ENCODE data around the gene ZNF410. TPM values are rescaled to one million over a fixed set of nuclear protein-coding genes. Genes with fewer than 3 reads are reported as not detected.
"Not testable (repeated sequence)": the region's sequence is repeated elsewhere in the genome, so short reads cannot be mapped to it uniquely, and the experiment has no call there.

Gene ZNF410
- total RNA-seq, 2 donors from 2014 or later, result 34.2 to 40.7 TPM

- H3K9me3 ChIP-seq (ENCODE audit: control insufficient read depth, low read length), result no peaks in the 10 kb centered on the region
- H3K9ac ChIP-seq (ENCODE audit: extremely low read depth, low read length, poor library complexity, severe bottlenecking), result no peak overlapping the region
- no peaks in the 10 kb centered on the region for H3K27me3 ChIP-seq (ENCODE audit: control insufficient read depth, insufficient read depth, low read length, poor library complexity, severe bottlenecking)
- Mint-ChIP-seq H3K36me3 (ENCODE audit: low read depth) (peaks cover 13% of the 10 kb centered on the region), H3K27me3 (ENCODE audit: insufficient read depth) (no peaks in the 10 kb centered on the region), H3K4me1 (peaks cover 19% of the 10 kb centered on the region), H3K4me3 (no peak overlapping the region), H3K27ac (peak overlapping the region; percentile 0), H3K9me3 (no peaks in the 10 kb centered on the region)
- H3K4me1 ChIP-seq (ENCODE audit: control insufficient read depth, insufficient read depth, low read length), result no peaks in the 10 kb centered on the region
- TF ChIP-seq CTCF (conservative IDR thresholded peaks at IDR 0.05), result no peak
- H3K4me3 ChIP-seq (ENCODE audit: low read length), result no peak overlapping the region
- WGBS, 2 experiments (ENCODE audit: insufficient coverage in 1 of 2, insufficient read length in 1 of 2), result 68 to 88% methylated on average over 5 of the region's 5 CpGs
- no peak for DNase-seq
- H3K36me3 ChIP-seq (ENCODE audit: control insufficient read depth, insufficient read depth, low read length), result peaks cover 26% of the 10 kb centered on the region
- no peak overlapping the region for H3K27ac ChIP-seq (ENCODE audit: low read depth, low read length)
Observed at GRCh38 chr14:73889376-73889775, 2.7 kb downstream of the ZNF410 start.

- H3K4me3 ChIP-seq (ENCODE audit: low read length); H3K27ac ChIP-seq (ENCODE audit: low read depth, low read length); DNase-seq; H3K4me1 Mint-ChIP-seq; H3K4me3 Mint-ChIP-seq; H3K9ac ChIP-seq (ENCODE audit: extremely low read depth, low read length, poor library complexity, severe bottlenecking); H3K27ac Mint-ChIP-seq; H3K9me3 Mint-ChIP-seq; H3K27me3 Mint-ChIP-seq (ENCODE audit: insufficient read depth); H3K9me3 ChIP-seq (ENCODE audit: control insufficient read depth, low read length); H3K4me1 ChIP-seq (ENCODE audit: control insufficient read depth, insufficient read depth, low read length); H3K27me3 ChIP-seq (ENCODE audit: control insufficient read depth, insufficient read depth, low read length, poor library complexity, severe bottlenecking): not testable (repeated sequence)
- peaks cover 73% of the 10 kb centered on the region for H3K36me3 ChIP-seq (ENCODE audit: control insufficient read depth, insufficient read depth, low read length)
- WGBS, 2 experiments (ENCODE audit: insufficient coverage in 1 of 2, insufficient read length in 1 of 2), result 94% methylated on average over 5 to 6 of the region's 6 CpGs
- H3K36me3 Mint-ChIP-seq (ENCODE audit: low read depth), result peaks cover 47% of the 10 kb centered on the region
Observed at GRCh38 chr14:73894180-73894687, 7.6 kb downstream of the ZNF410 start.

GRCh38 chr14:73895939-73896338 lies 9.3 kb downstream of the ZNF410 start:
- H3K4me1 ChIP-seq (ENCODE audit: control insufficient read depth, insufficient read depth, low read length), result no peaks in the 10 kb centered on the region
- 86 to 91% methylated on average over 1 of the region's 1 CpG for WGBS, 2 experiments (ENCODE audit: insufficient coverage in 1 of 2, insufficient read length in 1 of 2)
- no peaks in the 10 kb centered on the region for H3K9me3 Mint-ChIP-seq
- H3K27me3 Mint-ChIP-seq (ENCODE audit: insufficient read depth), result no peaks in the 10 kb centered on the region
- no peaks in the 10 kb centered on the region for H3K4me1 Mint-ChIP-seq
- peaks cover 56% of the 10 kb centered on the region for H3K36me3 Mint-ChIP-seq (ENCODE audit: low read depth)
- H3K36me3 ChIP-seq (ENCODE audit: control insufficient read depth, insufficient read depth, low read length), result peaks cover 90% of the 10 kb centered on the region
- H3K27me3 ChIP-seq (ENCODE audit: control insufficient read depth, insufficient read depth, low read length, poor library complexity, severe bottlenecking), result no peaks in the 10 kb centered on the region
- H3K27ac Mint-ChIP-seq, result no peak overlapping the region
- no peak overlapping the region for H3K4me3 Mint-ChIP-seq
- no peak overlapping the region for H3K27ac ChIP-seq (ENCODE audit: low read depth, low read length)
- no peak for TF ChIP-seq CTCF (conservative IDR thresholded peaks at IDR 0.05)
- no peak for DNase-seq
- no peaks in the 10 kb centered on the region for H3K9me3 ChIP-seq (ENCODE audit: control insufficient read depth, low read length)
- H3K4me3 ChIP-seq (ENCODE audit: low read length), result no peak overlapping the region
- no peak overlapping the region for H3K9ac ChIP-seq (ENCODE audit: extremely low read depth, low read length, poor library complexity, severe bottlenecking)

- Mint-ChIP-seq H3K4me3 (no peak overlapping the region), H3K27me3 (ENCODE audit: insufficient read depth) (no peaks in the 10 kb centered on the region), H3K27ac (no peak overlapping the region), H3K9me3 (no peaks in the 10 kb centered on the region), H3K4me1 (no peaks in the 10 kb centered on the region), H3K36me3 (ENCODE audit: low read depth) (peaks cover 56% of the 10 kb centered on the region)
- Histone ChIP-seq H3K27ac (ENCODE audit: low read depth, low read length) (no peak overlapping the region), H3K27me3 (ENCODE audit: control insufficient read depth, insufficient read depth, low read length, poor library complexity, severe bottlenecking) (no peaks in the 10 kb centered on the region), H3K9ac (ENCODE audit: extremely low read depth, low read length, poor library complexity, severe bottlenecking) (no peak overlapping the region), H3K4me1 (ENCODE audit: control insufficient read depth, insufficient read depth, low read length) (no peaks in the 10 kb centered on the region), H3K4me3 (ENCODE audit: low read length) (no peak overlapping the region), H3K36me3 (ENCODE audit: control insufficient read depth, insufficient read depth, low read length) (peaks cover 94% of the 10 kb centered on the region), H3K9me3 (ENCODE audit: control insufficient read depth, low read length) (no peaks in the 10 kb centered on the region)
- no peak for DNase-seq
- TF ChIP-seq CTCF (conservative IDR thresholded peaks at IDR 0.05), result no peak
- WGBS, 2 experiments (ENCODE audit: insufficient coverage in 1 of 2, insufficient read length in 1 of 2), result 87 to 100% methylated on average over 1 of the region's 1 CpG
Observed at GRCh38 chr14:73896521-73896920, 9.9 kb downstream of the ZNF410 start.

Measured in endodermal cell (in vitro differentiated cells).